ENCODE results near the gene BACH2. TPM values are rescaled to one million over a fixed set of nuclear protein-coding genes. Genes with fewer than 3 reads are reported as not detected.

The BACH2 gene
- total RNA-seq, 1 donor from 2014 or later = 90.4 TPM

- H3K4me1 Mint-ChIP-seq = peaks cover 55% of the 10 kb centered on the region
- POLR2A ChIA-PET = interaction anchor here (0.6 to 7.1 kb wide), 14 partner anchors 11 to 101 kb away, joined by 3 to 99 read pairs (median 6); no protein-coding TSS in a partner anchor
- peak overlapping the region; percentile 81 for H3K4me3 Mint-ChIP-seq
- no peaks in the 10 kb centered on the region for H3K9me3 Mint-ChIP-seq
- H3K36me3 Mint-ChIP-seq (ENCODE audit: low read depth) = peaks cover 13% of the 10 kb centered on the region
- peak overlapping the region; percentile 85 for H3K27ac Mint-ChIP-seq
- no peaks in the 10 kb centered on the region for H3K27me3 Mint-ChIP-seq
- no peak for ATAC-seq (ENCODE audit: low read depth)
- TF ChIP-seq CTCF (IDR thresholded peaks at IDR 0.05) = no peak
- no peak for DNase-seq
- CTCF ChIA-PET = interaction anchor here (0.9 to 7.1 kb wide), 5 partner anchors 19 to 96 kb away, joined by 3 to 43 read pairs (median 3); no protein-coding TSS in a partner anchor
- intact Hi-C loops (cut with micrococcal nuclease) = loop anchor here (5.0 to 10.0 kb wide), 2 partner anchors 112 to 290 kb away; partner anchors contain the start of gene MAP3K7
Measured at GRCh38 chr6:90297115-90297866, 648 bp upstream of the BACH2 start.

GRCh38 chr6:90295854-90296340 lies 746 bp downstream of the BACH2 start:
- Mint-ChIP-seq H3K27ac (peak overlapping the region; percentile 89), H3K9me3 (no peaks in the 10 kb centered on the region), H3K27me3 (no peaks in the 10 kb centered on the region), H3K36me3 (ENCODE audit: low read depth) (peaks cover 26% of the 10 kb centered on the region), H3K4me1 (peaks cover 61% of the 10 kb centered on the region), H3K4me3 (peak overlapping the region; percentile 89)
- ChIA-PET POLR2A (interaction anchor here (0.6 to 7.1 kb wide), 40 partner anchors 8 to 574 kb away, joined by 3 to 99 read pairs (median 4); partner anchors contain the start of gene MAP3K7), CTCF (interaction anchor here (0.8 to 7.1 kb wide), 9 partner anchors 9 to 355 kb away, joined by 3 to 43 read pairs (median 3); no protein-coding TSS in a partner anchor)
- peak; percentile 49 for ATAC-seq (ENCODE audit: low read depth)
- intact Hi-C loops (cut with micrococcal nuclease) = loop anchor here (1.0 to 10.0 kb wide), 10 partner anchors 19 to 356 kb away; partner anchors contain the start of gene MAP3K7
- peak; percentile 71 for DNase-seq
- no peak for TF ChIP-seq CTCF (IDR thresholded peaks at IDR 0.05)

GRCh38 chr6:90294989-90295853 lies 1.4 kb downstream of the BACH2 start:
- Mint-ChIP-seq H3K4me1 (peaks cover 68% of the 10 kb centered on the region), H3K36me3 (ENCODE audit: low read depth) (peaks cover 32% of the 10 kb centered on the region), H3K27me3 (no peaks in the 10 kb centered on the region), H3K27ac (peak overlapping the region; percentile 89), H3K9me3 (no peaks in the 10 kb centered on the region), H3K4me3 (peak overlapping the region; percentile 89)
- ChIA-PET CTCF (interaction anchor here (0.8 to 7.1 kb wide), 10 partner anchors 8 to 355 kb away, joined by 3 to 43 read pairs (median 4); no protein-coding TSS in a partner anchor), POLR2A (interaction anchor here (0.6 to 7.1 kb wide), 39 partner anchors 8 to 573 kb away, joined by 3 to 99 read pairs (median 4); no protein-coding TSS in a partner anchor)
- peak; percentile 32 for ATAC-seq (ENCODE audit: low read depth)
- TF ChIP-seq CTCF (IDR thresholded peaks at IDR 0.05) = no peak
- intact Hi-C loops (cut with micrococcal nuclease) = loop anchor here (1.0 to 10.0 kb wide), 3 partner anchors 9 to 292 kb away; partner anchors contain the start of gene MAP3K7
- peak; percentile 67 for DNase-seq

GRCh38 chr6:90294614-90294988 lies 2.0 kb downstream of the BACH2 start:
- POLR2A ChIA-PET = interaction anchor here (0.6 to 7.1 kb wide), 15 partner anchors 8 to 189 kb away, joined by 3 to 99 read pairs (median 5); no protein-coding TSS in a partner anchor
- H3K27me3 Mint-ChIP-seq = no peaks in the 10 kb centered on the region
- H3K4me1 Mint-ChIP-seq = peaks cover 72% of the 10 kb centered on the region
- CTCF ChIA-PET = interaction anchor here (1.8 to 7.1 kb wide), 3 partner anchors 78 to 354 kb away, joined by 6 to 43 read pairs (median 16); no protein-coding TSS in a partner anchor
- DNase-seq (no peak), ATAC-seq (ENCODE audit: low read depth) (no peak)
- H3K9me3 Mint-ChIP-seq = no peaks in the 10 kb centered on the region
- peaks cover 37% of the 10 kb centered on the region for H3K36me3 Mint-ChIP-seq (ENCODE audit: low read depth)
- intact Hi-C loops (cut with micrococcal nuclease) = loop anchor here (1.0 to 10.0 kb wide), 2 partner anchors 8 to 110 kb away; no protein-coding TSS in a partner anchor
- TF ChIP-seq CTCF (IDR thresholded peaks at IDR 0.05) = no peak
- peak overlapping the region; percentile 89 for H3K4me3 Mint-ChIP-seq
- H3K27ac Mint-ChIP-seq = peak overlapping the region; percentile 89
